GM15510 (cell line): ENCODE data around the gene EDN1.

Source experiments
- POLR2A ChIP-seq: IDR thresholded peaks from 3 replicates; pipeline ENCODE4 v1.6.1; 2011; ENCODE audit warnings: borderline replicate concordance; ENCODE audit not compliant: insufficient read length; ENCODE audit errors: extremely low read depth

The EDN1 gene

DNA sequence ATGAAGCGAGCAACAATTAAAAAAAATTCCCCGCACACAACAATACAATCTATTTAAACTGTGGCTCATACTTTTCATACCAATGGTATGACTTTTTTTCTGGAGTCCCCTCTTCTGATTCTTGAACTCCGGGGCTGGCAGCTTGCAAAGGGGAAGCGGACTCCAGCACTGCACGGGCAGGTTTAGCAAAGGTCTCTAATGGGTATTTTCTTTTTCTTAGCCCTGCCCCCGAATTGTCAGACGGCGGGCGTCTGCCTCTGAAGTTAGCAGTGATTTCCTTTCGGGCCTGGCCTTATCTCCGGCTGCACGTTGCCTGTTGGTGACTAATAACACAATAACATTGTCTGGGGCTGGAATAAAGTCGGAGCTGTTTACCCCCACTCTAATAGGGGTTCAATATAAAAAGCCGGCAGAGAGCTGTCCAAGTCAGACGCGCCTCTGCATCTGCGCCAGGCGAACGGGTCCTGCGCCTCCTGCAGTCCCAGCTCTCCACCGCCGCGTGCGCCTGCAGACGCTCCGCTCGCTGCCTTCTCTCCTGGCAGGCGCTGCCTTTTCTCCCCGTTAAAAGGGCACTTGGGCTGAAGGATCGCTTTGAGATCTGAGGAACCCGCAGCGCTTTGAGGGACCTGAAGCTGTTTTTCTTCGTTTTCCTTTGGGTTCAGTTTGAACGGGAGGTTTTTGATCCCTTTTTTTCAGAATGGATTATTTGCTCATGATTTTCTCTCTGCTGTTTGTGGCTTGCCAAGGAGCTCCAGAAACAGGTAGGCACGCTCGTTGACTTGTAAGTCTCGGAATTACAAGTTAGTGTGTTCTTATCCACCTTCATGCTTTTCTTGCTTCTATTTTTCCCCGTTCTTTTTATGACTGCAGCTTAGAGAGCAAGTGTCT is at the start of gene EDN1:
EDN1 (plus strand) TSS at position 429 of the 888 bp plus-strand sequence; CDS start at position 698, 269 bp downstream.
- TF ChIP-seq POLR2A: peak; percentile 46

DNA sequence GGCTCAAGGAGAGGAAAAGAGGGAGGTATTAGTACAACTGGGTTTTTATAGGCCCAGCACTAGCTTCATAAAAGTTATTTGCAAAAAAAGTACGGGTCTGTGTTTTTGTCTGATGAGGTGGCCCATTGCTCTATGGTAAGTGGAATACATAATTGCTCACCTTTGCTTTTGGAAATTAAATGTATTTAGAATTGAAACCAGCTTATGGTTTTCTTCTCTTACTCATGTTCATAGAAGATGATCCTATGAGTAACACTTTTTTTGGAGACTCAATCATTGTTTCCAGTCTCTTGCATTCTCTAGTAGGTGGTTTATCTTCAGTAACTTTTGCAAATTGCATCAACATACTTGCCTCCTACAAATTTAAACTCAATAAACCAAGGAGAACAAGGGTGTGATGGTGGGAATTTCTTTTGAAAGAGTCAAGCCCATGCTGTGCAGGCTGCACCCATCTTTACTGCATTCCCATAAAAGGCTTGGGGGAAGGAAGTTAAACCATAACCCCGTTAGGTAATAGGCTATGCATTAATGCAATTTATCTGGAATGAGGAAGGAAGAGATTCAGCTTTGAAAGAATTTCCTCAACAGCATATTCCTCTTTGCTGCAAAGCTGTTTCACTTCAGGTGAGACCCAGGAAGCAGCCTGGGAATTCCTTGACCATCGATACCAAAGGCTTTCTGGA is 48.5 kb upstream of the EDN1 start:
- TF ChIP-seq POLR2A: no peak

DNA sequence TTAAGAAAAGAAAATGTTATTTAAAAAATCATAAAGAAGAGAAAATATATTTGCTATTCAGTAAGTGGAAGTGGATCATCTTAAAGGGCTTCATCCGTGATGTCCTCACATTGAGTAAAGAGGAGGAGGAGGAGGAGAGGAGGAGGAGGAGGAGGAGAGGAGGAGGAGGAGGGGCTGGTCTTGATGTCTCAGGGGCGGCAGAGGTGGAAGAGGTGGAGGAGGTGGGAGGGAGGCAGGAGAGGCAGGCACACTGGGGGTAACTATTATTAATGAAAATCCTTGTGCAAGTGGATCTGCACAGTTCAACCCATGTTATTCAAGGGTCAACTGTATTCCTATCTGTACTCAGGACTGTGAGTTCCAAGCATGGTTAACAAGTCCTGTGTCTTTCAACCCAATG is 47.0 kb upstream of the EDN1 start:
- no peak for TF ChIP-seq POLR2A

DNA sequence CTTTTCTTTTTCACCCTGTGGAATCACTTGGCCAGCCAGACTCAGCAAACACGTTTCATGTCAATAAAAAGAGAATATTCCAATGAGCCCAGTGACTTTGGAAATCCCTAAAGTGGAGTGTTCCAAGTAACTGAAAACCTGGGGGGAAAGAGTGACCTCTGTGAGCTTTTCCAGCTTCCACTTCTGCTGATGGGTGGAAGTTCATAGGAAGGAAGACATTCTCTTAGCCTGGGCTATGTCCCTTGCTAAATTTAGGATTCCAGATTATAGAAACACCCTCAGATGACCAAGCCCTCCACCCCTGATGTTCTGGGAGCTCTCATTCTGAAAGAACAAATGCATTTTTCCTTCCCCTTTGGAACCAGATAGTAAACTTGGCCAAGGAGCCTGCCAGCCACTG is 44.8 kb upstream of the EDN1 start:
- no peak for TF ChIP-seq POLR2A

DNA sequence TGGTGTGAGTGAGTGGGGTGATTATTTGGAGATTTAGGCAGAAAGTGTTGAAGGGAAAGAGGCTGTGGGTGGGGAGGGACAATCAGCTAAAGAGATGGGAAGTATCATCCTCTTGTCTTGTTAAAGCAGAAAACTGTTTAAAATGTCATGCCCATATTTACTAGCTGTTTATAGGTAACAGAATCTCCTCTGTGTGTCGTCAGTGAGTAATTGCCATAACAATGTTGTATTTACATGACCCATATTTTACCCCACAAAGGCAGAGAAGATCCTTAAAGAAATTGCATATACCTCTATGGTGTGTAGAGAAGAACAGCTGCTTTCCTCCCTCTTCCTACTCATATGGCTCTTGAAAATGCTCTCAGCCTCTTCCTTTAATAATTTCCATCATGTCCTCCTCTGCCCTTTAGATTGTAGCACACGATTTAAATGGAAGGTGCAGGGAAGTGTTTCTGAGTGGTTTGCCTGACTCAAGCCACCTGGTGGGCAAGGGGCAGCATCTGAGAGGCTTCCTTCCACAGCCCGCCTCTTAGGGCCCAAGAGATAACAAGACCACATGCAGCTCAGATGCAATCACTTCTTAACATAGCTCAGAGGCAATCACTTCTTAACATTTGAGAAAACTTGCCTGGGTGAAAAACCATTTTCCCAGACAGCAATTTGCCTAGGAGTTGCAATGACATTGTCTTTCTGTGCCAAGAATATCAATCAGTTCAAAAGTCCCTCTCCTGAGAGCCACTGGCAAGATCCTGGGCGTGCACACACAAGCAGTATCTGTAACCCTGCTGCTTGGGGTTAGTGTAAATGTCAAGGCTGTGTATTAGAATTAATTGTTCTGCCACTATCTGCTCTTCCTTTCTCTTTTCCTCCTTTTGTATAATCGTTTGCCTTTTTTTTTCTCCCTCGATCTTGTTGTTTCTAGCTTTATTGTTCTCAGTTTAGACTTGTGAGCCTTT is 44.1 kb upstream of the EDN1 start:
- no peak for TF ChIP-seq POLR2A

DNA sequence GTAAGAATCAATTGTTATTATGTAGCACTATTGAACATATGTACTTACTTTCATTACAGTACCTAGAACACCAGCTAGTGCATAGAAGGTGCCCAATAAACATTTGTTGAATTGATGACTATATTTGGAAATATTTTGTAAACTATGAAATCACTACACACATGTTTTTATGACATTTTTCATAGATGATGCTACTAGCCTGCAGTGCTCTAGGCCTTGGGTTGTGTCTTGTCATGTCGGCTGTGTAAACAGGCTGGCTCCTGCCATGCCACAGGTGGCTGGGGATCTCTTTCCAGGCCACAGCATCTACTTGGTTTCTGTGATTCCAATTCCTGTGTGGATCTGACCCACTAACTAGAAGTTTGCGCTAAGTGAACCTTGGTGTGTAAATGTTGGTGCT is 43.3 kb upstream of the EDN1 start:
- TF ChIP-seq POLR2A: no peak

DNA sequence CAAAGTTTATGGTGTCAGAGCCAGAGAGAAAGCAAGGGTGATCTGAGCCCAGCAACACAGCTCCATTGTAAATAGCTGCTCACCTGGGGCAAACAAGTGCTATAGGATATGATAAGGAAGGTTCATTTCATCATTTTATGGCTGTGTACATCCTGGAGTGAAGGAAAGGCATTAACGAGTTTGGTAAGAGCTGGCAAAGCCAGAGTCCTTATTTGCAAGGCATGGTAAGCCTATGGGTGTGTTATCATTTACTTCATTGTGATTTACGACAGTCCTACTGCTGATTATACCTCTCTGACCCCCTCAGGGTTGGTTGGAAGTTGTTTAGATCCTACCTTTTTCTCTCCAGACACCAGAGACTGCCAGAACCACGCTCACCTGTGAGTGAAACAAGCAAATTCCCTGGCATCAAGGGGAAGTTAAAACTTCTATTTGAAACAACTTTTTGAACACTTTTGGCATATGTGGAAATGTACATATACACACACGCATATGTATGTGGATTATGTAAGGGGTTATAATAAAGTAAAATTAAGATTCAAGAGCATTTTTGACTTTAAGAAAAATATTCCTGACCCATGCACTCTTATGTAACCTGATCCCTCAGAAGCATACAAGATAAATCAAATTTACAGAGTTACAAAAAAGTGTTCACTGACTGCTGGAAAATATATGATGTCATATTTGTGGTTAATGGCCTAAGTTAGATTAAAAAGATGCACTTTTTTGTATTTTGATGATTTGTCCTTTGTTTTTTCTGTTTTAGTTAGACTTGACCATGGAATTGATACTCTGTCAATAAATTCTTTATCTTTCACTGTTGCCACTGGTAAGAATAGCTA is 40.4 kb upstream of the EDN1 start:
- no peak for TF ChIP-seq POLR2A

DNA sequence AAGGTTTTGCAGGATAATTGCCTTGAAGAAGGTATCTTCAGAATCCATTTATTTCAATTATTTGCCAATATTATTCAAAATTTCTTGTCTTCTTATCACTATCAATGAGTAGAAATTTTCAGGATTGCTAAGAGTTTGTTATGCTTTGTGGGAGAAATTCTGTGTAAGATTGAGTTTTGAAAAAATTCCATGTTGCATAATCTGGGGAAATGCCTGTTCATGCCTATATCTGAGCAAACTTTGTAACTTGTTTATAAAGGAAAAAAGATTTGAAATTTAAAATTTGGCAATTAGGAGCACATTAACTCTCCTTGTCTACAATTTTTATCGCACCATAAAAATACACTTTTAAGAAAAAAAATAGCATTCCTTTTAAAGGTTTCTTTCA is 39.8 kb upstream of the EDN1 start:
- no peak for TF ChIP-seq POLR2A

DNA sequence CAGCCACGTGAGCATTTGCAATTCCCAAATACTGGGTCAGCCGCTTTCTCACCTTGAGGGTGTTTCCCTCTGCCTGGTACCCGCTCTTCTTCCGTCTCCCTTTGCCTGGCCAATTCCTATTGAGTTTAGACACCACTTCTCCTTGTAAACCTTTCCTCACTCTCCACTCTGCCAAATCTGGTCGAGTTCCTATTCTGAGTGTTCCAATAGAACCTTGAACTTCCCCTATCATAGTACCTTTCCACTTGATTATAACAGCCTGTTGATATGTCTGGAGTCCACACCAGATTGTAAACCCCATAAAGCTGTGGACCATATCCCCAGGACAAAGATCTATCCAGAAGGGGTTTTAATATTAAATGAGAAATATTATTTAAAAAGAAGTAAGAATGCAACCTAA is 36.0 kb upstream of the EDN1 start:
- TF ChIP-seq POLR2A: no peak

DNA sequence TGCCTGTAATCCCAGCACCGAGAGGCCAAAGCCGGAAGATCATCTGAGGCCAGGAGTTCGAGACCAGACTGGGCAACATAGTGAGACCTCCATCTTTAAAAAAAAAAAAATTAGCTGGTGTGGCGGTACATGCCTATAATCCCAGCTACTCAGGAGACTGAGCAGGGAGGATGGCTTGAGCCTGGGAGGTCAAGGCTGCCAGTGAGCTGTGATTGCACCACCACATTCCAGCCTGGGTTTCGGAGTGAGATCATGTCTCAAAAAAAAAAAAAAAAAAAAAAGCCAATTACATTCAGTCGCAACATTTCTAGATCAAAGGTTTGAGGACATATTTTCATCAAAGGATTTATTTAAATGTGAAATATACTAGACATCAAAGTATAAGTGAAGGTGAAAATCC is 32.0 kb upstream of the EDN1 start:
- TF ChIP-seq POLR2A: no peak

DNA sequence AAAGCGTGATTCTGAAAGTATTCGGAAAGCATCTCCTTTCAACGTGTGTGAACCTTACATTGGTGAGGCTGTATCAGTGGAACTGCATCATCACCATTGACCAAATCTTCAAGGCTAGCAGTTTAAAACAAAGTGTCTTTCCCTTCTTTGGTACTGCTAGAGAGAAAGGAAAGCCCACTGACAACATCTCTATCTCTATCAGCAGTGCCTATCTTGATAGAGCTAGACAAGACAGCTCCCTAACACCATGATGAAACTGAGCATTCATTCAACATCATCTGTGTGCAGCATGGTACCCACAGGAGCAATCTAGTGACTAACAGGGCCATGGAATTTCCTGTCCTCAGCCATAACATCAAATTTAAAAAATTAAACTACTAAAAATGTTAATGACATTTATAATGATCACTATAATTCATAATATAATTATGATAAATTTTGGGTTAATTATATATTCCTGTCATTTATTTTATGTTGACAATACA is 31.5 kb upstream of the EDN1 start:
- TF ChIP-seq POLR2A: no peak

DNA sequence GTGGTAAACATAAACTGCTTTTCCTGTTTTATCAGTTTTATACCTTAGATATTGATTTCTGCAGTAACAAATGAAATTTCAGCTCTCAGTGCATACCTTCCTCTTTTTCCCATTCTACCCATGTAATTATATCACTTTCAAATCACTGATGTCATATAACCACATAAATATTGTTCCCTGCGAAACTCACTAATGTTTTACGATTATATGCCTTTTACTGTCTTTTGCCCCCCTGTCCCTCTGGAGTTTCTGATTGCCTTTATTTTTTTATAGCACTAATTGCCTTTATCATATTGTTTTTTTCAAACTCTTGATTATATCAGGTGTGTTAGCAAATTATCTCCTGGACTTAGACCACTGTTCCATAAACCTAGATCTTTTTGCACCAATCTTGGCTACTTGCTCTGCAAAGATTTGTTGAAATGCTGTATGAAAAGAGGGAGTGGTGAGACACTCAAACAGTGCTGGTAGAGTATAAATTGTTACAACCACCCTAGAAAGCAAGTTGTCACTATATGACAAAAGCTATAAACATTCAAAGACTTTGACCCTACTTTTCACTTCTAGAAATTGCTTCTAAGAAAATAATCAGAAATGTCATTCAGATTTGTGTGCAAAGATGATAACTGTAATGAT is 29.6 kb upstream of the EDN1 start:
- TF ChIP-seq POLR2A: no peak

DNA sequence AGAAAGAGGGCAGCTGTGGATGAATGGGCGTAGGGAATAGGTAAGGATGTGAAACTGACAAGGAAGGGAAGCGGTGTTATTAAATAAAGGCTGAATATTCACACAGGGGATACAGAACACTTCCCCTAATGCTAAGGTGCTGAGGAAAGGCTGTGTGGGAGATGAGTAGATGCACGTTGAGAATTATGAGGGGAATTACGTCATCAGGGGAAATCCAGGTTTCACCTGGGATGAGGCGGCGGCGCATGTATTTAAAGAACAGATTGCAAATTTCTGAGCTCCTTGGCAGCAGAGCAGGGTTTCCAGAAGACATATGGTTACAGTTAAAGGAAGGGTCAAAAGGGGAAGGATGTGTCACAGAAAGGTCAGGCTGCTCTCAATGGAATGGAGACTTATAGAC is 28.7 kb upstream of the EDN1 start:
- no peak for TF ChIP-seq POLR2A
